SK-N-SH treated with all-trans-retinoic acid at 6 μM for 48 hours (cell line): ENCODE data around the gene NCKAP5.

Experiments used
- ATAC-seq: fragments of 200-7000 bp; cut with Tn5 transposase; 3 replicates; pipeline ENCODE4 v1.9.1; 2020; ENCODE audit warnings: mild to moderate bottlenecking, moderate library complexity
- ARNTL ChIP-seq: fragments of 450-650 bp; formaldehyde crosslinking; IDR thresholded peaks from 2 replicates; pipeline ENCODE4 v1.5.0; 2020; ENCODE audit warnings: low read depth, mild to moderate bottlenecking, moderate library complexity, borderline replicate concordance
- BACH2 ChIP-seq: fragments of 250-450 bp; sonication (Bioruptor Pico); IDR thresholded peaks from 2 replicates; pipeline ENCODE4 v1.9.0; 2021; ENCODE audit warnings: mild to moderate bottlenecking, borderline replicate concordance
- CREB5 ChIP-seq: fragments of 250-450 bp; sonication (Bioruptor Pico); IDR thresholded peaks from 2 replicates; pipeline ENCODE4 v1.5.1; 2020; ENCODE audit warnings: low read depth, mild to moderate bottlenecking, moderate library complexity
- CSDC2 ChIP-seq: fragments of 250-450 bp; sonication (Bioruptor Pico); IDR thresholded peaks from 2 replicates; pipeline ENCODE4 v1.5.0; 2020; ENCODE audit warnings: mild to moderate bottlenecking, moderate library complexity
- ESRRG ChIP-seq: fragments of 250-450 bp; sonication (Bioruptor Pico); IDR thresholded peaks from 2 replicates; pipeline ENCODE4 v1.6.1; 2021; ENCODE audit warnings: mild to moderate bottlenecking
- GLIS3 ChIP-seq: fragments of 250-450 bp; sonication (Bioruptor Pico); IDR thresholded peaks from 2 replicates; pipeline ENCODE4 v1.5.0; 2020; ENCODE audit warnings: mild to moderate bottlenecking, moderate library complexity
- ISL1 ChIP-seq: fragments of 250-450 bp; sonication (Bioruptor Pico); IDR thresholded peaks from 2 replicates; pipeline ENCODE4 v2.1.2; 2022; ENCODE audit warnings: mild to moderate bottlenecking, moderate library complexity
- PATZ1 ChIP-seq: fragments of 250-450 bp; sonication (Bioruptor Pico); IDR thresholded peaks from 2 replicates; pipeline ENCODE4 v1.8.0; 2020; ENCODE audit warnings: mild to moderate bottlenecking, moderate library complexity, borderline replicate concordance
- PPARA ChIP-seq: fragments of 250-450 bp; sonication (Bioruptor Pico); IDR thresholded peaks from 2 replicates; pipeline ENCODE4 v1.5.0; 2020; ENCODE audit warnings: mild to moderate bottlenecking, borderline replicate concordance
- RARB ChIP-seq: fragments of 250-450 bp; sonication (Bioruptor Pico); IDR thresholded peaks from 2 replicates; pipeline ENCODE4 v1.8.0; 2021; ENCODE audit warnings: mild to moderate bottlenecking, moderate library complexity
- SNAI2 ChIP-seq: fragments of 250-450 bp; sonication (Bioruptor Pico); IDR thresholded peaks from 2 replicates; pipeline ENCODE4 v1.5.0; 2020; ENCODE audit warnings: mild to moderate bottlenecking, moderate library complexity
- TCF4 ChIP-seq: fragments of 250-450 bp; sonication (Bioruptor Pico); IDR thresholded peaks from 2 replicates; pipeline ENCODE4 v1.8.0; 2021; ENCODE audit warnings: mild to moderate bottlenecking, moderate library complexity, borderline replicate concordance
- TOX ChIP-seq: fragments of 250-450 bp; sonication (Bioruptor Pico); IDR thresholded peaks from 2 replicates; pipeline ENCODE4 v1.8.0; 2021; ENCODE audit warnings: mild to moderate bottlenecking, moderate library complexity, borderline replicate concordance
- ZC3H10 ChIP-seq: fragments of 250-450 bp; sonication (Bioruptor Pico); IDR thresholded peaks from 2 replicates; pipeline ENCODE4 v1.5.1; 2021; ENCODE audit warnings: mild to moderate bottlenecking, moderate library complexity
- ZFP3 ChIP-seq: fragments of 250-450 bp; sonication (Bioruptor Pico); IDR thresholded peaks from 2 replicates; pipeline ENCODE4 v1.5.0; 2020; ENCODE audit warnings: mild to moderate bottlenecking, moderate library complexity
- ZFP30 ChIP-seq: fragments of 450-650 bp; formaldehyde crosslinking; IDR thresholded peaks from 2 replicates; pipeline ENCODE4 v1.5.0; 2022; ENCODE audit warnings: mild to moderate bottlenecking, moderate library complexity
- ZNF565 ChIP-seq: fragments of 450-650 bp; formaldehyde crosslinking; conservative IDR thresholded peaks from 2 replicates; pipeline ENCODE4 v1.5.0; 2020; ENCODE audit warnings: low read depth, mild to moderate bottlenecking, moderate library complexity
- ZNF70 ChIP-seq: fragments of 450-650 bp; formaldehyde crosslinking; IDR thresholded peaks from 2 replicates; pipeline ENCODE4 v1.5.0; 2020; ENCODE audit warnings: mild to moderate bottlenecking, moderate library complexity
- TF ChIP-seq, protein P1 (sequence below): fragments of 250-450 bp; sonication (Bioruptor Pico); IDR thresholded peaks from 2 replicates; pipeline ENCODE4 v1.5.0; 2020; ENCODE audit warnings: mild to moderate bottlenecking, moderate library complexity
- TF ChIP-seq, protein P2 (sequence below): fragments of 250-450 bp; sonication (Bioruptor Pico); IDR thresholded peaks from 2 replicates; pipeline ENCODE4 v1.8.0; 2021; ENCODE audit warnings: low read depth, mild to moderate bottlenecking, moderate library complexity, borderline replicate concordance
- TF ChIP-seq, protein P3 (sequence below): fragments of 250-450 bp; sonication (Bioruptor Pico); IDR thresholded peaks from 2 replicates; pipeline ENCODE4 v1.5.1; 2021; ENCODE audit warnings: mild to moderate bottlenecking, moderate library complexity

Gene NCKAP5

GRCh38 chr2:133568172-133568571, at the start of gene NCKAP5:
Gene NCKAP5, minus strand, starts transcription at chr2:133568463. Its CDS starts 50,937 bp downstream, at chr2:133517526.
- no peak for ATAC-seq
- TF ChIP-seq ZNF70 (CRISPR knock-in tag): no peak
- no peak for TF ChIP-seq ISL1
- no peak for TF ChIP-seq CSDC2 (CRISPR knock-in tag)
- TF ChIP-seq TOX (CRISPR knock-in tag): no peak
- TF ChIP-seq CREB5: no peak
- TF ChIP-seq PPARA (CRISPR knock-in tag): no peak
- no peak for TF ChIP-seq ZC3H10 (CRISPR knock-in tag)
- TF ChIP-seq, protein P1, sequence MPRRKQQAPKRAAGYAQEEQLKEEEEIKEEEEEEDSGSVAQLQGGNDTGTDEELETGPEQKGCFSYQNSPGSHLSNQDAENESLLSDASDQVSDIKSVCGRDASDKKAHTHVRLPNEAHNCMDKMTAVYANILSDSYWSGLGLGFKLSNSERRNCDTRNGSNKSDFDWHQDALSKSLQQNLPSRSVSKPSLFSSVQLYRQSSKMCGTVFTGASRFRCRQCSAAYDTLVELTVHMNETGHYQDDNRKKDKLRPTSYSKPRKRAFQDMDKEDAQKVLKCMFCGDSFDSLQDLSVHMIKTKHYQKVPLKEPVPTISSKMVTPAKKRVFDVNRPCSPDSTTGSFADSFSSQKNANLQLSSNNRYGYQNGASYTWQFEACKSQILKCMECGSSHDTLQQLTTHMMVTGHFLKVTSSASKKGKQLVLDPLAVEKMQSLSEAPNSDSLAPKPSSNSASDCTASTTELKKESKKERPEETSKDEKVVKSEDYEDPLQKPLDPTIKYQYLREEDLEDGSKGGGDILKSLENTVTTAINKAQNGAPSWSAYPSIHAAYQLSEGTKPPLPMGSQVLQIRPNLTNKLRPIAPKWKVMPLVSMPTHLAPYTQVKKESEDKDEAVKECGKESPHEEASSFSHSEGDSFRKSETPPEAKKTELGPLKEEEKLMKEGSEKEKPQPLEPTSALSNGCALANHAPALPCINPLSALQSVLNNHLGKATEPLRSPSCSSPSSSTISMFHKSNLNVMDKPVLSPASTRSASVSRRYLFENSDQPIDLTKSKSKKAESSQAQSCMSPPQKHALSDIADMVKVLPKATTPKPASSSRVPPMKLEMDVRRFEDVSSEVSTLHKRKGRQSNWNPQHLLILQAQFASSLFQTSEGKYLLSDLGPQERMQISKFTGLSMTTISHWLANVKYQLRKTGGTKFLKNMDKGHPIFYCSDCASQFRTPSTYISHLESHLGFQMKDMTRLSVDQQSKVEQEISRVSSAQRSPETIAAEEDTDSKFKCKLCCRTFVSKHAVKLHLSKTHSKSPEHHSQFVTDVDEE: no peak
- no peak for TF ChIP-seq ARNTL
- TF ChIP-seq BACH2 (CRISPR knock-in tag): no peak
- TF ChIP-seq TCF4 (CRISPR knock-in tag): no peak
- no peak for TF ChIP-seq PATZ1 (CRISPR knock-in tag)
- TF ChIP-seq, protein P2, sequence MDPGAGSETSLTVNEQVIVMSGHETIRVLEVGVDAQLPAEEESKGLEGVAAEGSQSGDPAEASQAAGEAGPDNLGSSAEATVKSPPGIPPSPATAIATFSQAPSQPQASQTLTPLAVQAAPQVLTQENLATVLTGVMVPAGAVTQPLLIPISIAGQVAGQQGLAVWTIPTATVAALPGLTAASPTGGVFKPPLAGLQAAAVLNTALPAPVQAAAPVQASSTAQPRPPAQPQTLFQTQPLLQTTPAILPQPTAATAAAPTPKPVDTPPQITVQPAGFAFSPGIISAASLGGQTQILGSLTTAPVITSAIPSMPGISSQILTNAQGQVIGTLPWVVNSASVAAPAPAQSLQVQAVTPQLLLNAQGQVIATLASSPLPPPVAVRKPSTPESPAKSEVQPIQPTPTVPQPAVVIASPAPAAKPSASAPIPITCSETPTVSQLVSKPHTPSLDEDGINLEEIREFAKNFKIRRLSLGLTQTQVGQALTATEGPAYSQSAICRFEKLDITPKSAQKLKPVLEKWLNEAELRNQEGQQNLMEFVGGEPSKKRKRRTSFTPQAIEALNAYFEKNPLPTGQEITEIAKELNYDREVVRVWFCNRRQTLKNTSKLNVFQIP (CRISPR knock-in tag): no peak
- no peak for TF ChIP-seq ZFP30
- no peak for TF ChIP-seq RARB
- TF ChIP-seq ZNF565 (CRISPR knock-in tag): no peak
- TF ChIP-seq GLIS3 (CRISPR knock-in tag): no peak
- no peak for TF ChIP-seq ZFP3 (CRISPR knock-in tag)

GRCh38 chr2:133609664-133610063, 41.4 kb upstream of the NCKAP5 start:
- TF ChIP-seq, protein P2 (CRISPR knock-in tag): no peak
- TF ChIP-seq PATZ1 (CRISPR knock-in tag) (no peak), ZNF70 (CRISPR knock-in tag) (no peak), ZNF565 (CRISPR knock-in tag) (no peak), TOX (CRISPR knock-in tag) (no peak), CREB5 (no peak), ARNTL (no peak), TCF4 (CRISPR knock-in tag) (no peak), SNAI2 (CRISPR knock-in tag) (no peak), ESRRG (no peak)
- TF ChIP-seq, protein P3, sequence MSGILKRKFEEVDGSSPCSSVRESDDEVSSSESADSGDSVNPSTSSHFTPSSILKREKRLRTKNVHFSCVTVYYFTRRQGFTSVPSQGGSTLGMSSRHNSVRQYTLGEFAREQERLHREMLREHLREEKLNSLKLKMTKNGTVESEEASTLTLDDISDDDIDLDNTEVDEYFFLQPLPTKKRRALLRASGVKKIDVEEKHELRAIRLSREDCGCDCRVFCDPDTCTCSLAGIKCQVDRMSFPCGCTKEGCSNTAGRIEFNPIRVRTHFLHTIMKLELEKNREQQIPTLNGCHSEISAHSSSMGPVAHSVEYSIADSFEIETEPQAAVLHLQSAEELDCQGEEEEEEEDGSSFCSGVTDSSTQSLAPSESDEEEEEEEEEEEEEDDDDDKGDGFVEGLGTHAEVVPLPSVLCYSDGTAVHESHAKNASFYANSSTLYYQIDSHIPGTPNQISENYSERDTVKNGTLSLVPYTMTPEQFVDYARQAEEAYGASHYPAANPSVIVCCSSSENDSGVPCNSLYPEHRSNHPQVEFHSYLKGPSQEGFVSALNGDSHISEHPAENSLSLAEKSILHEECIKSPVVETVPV (CRISPR knock-in tag): no peak
- TF ChIP-seq, protein P1: no peak
- ATAC-seq: no peak
